ENCODE data around the gene TP53I3. TPM values are rescaled to one million over a fixed set of nuclear protein-coding genes. Genes with fewer than 3 reads are reported as not detected.

The TP53I3 gene
- total RNA-seq, 2 donors from 2014 or later = 18.5 to 36.8 TPM

Small RNA genes within 50 kb of the gene (small RNA-seq; reads per million reads assigned to genes)
- gene RNU6-370P = not detected

Other genes starting within 250 kb of the TP53I3 start
- gene ATAD2B, start 157.7 kb downstream of the TP53I3 start, total RNA-seq = 10 to 100 TPM; 16.8 to 20.0 TPM
- gene UBXN2A, start 144.4 kb downstream of the TP53I3 start, total RNA-seq = 1 to 10 TPM; 4.0 to 7.3 TPM
- not detected for gene MFSD2B, start 74.7 kb downstream of the TP53I3 start, total RNA-seq
- 1 to 10 TPM; 2.6 to 3.9 TPM for gene WDCP, start 37.4 kb downstream of the TP53I3 start, total RNA-seq
- gene FKBP1B, start 35.1 kb downstream of the TP53I3 start, total RNA-seq = 10 to 100 TPM; 10.5 to 12.7 TPM
- 10 to 100 TPM; 21.4 to 42.8 TPM for gene SF3B6, start 8.5 kb downstream of the TP53I3 start, total RNA-seq
- not detected for gene PFN4, start 38.5 kb upstream of the TP53I3 start, total RNA-seq
- 10 to 100 TPM in 1 of 2 donors, 1 to 10 TPM in 1; 6.5 to 56.7 TPM for gene FAM228B, start 38.6 kb upstream of the TP53I3 start, total RNA-seq
- gene FAM228A, start 90.2 kb upstream of the TP53I3 start, total RNA-seq = not detected